Measurements from ENCODE around the gene ALX4.

Gene ALX4

DNA sequence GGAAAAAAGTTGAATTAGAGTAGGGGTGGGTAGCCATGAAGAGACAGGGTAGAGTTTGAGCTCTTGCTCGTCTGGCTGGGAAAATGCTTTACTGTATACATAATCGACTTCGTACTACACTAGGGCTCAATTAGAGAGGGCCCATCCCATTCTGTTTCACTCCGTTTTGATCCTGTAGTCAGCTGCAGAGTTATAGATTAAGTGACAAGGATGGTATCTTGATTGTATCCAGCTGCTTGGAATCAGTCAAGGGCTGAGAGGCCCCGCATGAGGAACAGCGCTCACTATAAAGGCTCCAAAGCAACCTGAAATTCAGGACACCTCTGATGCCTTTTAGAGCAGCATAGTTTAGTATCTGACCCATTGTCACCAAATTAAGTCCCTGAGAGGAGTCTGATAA lies 81.6 kb downstream of the ALX4 start:
- CTCF ChIA-PET = no interaction called here
- TF ChIP-seq ZNF621 (tag by site-specific recombination; IDR thresholded peaks at IDR 0.05) = no peak
- no peak for TF ChIP-seq OVOL3 (tag by site-specific recombination; IDR thresholded peaks at IDR 0.05)
- TF ChIP-seq ZBTB8A (tag by site-specific recombination; IDR thresholded peaks at IDR 0.05) = no peak
- no peak for TF ChIP-seq ZNF623 (tag by site-specific recombination; IDR thresholded peaks at IDR 0.05)
- TF ChIP-seq, protein P1, sequence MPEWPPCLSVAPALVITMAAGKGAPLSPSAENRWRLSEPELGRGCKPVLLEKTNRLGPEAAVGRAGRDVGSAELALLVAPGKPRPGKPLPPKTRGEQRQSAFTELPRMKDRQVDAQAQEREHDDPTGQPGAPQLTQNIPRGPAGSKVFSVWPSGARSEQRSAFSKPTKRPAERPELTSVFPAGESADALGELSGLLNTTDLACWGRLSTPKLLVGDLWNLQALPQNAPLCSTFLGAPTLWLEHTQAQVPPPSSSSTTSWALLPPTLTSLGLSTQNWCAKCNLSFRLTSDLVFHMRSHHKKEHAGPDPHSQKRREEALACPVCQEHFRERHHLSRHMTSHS (tag by site-specific recombination; IDR thresholded peaks at IDR 0.05) = no peak
- TF ChIP-seq, protein P2, sequence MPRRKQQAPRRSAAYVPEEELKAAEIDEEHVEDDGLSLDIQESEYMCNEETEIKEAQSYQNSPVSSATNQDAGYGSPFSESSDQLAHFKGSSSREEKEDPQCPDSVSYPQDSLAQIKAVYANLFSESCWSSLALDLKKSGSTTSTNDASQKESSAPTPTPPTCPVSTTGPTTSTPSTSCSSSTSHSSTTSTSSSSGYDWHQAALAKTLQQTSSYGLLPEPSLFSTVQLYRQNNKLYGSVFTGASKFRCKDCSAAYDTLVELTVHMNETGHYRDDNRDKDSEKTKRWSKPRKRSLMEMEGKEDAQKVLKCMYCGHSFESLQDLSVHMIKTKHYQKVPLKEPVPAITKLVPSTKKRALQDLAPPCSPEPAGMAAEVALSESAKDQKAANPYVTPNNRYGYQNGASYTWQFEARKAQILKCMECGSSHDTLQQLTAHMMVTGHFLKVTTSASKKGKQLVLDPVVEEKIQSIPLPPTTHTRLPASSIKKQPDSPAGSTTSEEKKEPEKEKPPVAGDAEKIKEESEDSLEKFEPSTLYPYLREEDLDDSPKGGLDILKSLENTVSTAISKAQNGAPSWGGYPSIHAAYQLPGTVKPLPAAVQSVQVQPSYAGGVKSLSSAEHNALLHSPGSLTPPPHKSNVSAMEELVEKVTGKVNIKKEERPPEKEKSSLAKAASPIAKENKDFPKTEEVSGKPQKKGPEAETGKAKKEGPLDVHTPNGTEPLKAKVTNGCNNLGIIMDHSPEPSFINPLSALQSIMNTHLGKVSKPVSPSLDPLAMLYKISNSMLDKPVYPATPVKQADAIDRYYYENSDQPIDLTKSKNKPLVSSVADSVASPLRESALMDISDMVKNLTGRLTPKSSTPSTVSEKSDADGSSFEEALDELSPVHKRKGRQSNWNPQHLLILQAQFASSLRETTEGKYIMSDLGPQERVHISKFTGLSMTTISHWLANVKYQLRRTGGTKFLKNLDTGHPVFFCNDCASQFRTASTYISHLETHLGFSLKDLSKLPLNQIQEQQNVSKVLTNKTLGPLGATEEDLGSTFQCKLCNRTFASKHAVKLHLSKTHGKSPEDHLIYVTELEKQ (tag by site-specific recombination; IDR thresholded peaks at IDR 0.05; ENCODE audit: borderline replicate concordance) = no peak
- TF ChIP-seq ZNF391 (tag by site-specific recombination; IDR thresholded peaks at IDR 0.05; ENCODE audit: borderline replicate concordance, low read depth) = no peak
- TF ChIP-seq, protein P3, sequence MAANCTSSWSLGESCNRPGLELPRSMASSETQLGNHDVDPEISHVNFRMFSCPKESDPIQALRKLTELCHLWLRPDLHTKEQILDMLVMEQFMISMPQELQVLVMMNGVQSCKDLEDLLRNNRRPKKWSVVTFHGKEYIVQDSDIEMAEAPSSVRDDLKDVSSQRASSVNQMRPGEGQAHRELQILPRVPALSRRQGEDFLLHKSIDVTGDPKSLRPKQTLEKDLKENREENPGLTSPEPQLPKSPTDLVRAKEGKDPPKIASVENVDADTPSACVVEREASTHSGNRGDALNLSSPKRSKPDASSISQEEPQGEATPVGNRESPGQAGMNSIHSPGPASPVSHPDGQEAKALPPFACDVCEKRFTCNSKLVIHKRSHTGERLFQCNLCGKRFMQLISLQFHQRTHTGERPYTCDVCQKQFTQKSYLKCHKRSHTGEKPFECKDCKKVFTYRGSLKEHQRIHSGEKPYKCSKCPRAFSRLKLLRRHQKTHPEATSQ (tag by site-specific recombination; IDR thresholded peaks at IDR 0.05) = no peak
- no peak for TF ChIP-seq ZFP41 (tag by site-specific recombination; IDR thresholded peaks at IDR 0.05; ENCODE audit: borderline replicate concordance)
- Histone ChIP-seq H3K4me3 (ENCODE audit: low read depth, low read length) (no peak overlapping the region), H3K9me3 (ENCODE audit: control insufficient read depth, insufficient read depth, low read depth, low read length) (no peaks in the 10 kb centered on the region), H3K36me3 (ENCODE audit: control insufficient read depth in 2 of 2, insufficient read depth in 1 of 2, low read length in 2 of 2) (peaks cover 0 to 4% of the 10 kb centered on the region in 2 experiments; a peak in 1 of 3 replicates), H3K4me1 (ENCODE audit: control insufficient read depth, insufficient read depth, low read length) (no peaks in the 10 kb centered on the region), H3K27ac (ENCODE audit: extremely low read depth, low read depth, low read length) (no peak overlapping the region)
- POLR2A ChIA-PET = no interaction called here

DNA sequence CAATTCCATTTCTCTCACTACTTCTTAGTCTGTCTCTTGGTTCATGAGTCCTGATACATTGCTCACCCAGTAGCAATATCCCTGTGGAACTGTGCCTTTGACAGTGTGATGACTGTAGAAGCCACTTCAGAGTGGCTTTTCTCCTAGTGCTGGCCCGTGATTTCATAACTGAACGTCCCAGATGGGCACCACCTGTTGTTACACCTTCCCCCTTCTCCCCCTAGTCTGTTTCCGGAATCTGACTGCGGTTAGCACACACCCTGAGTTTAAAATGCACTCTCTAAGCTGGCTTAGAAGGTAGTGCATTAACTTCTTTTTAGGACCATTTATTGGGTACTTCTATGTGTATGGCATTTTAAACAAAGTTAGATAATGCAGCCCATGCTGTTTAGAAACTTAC lies 83.0 kb downstream of the ALX4 start:
- TF ChIP-seq, protein P3 (tag by site-specific recombination; IDR thresholded peaks at IDR 0.05) = no peak
- TF ChIP-seq MYNN (tag by site-specific recombination; IDR thresholded peaks at IDR 0.05; ENCODE audit: borderline replicate concordance) (no peak), ZSCAN30 (tag by site-specific recombination; IDR thresholded peaks at IDR 0.05) (no peak), HOXC10 (CRISPR knock-in tag; IDR thresholded peaks at IDR 0.05) (no peak), KLF1 (tag by site-specific recombination; IDR thresholded peaks at IDR 0.05) (no peak), ZNF677 (tag by site-specific recombination; IDR thresholded peaks at IDR 0.05) (no peak), ZNF23 (tag by site-specific recombination; IDR thresholded peaks at IDR 0.05; ENCODE audit: borderline replicate concordance) (no peak), ZNF626 (tag by site-specific recombination; IDR thresholded peaks at IDR 0.05) (no peak)
- TF ChIP-seq, protein P4, sequence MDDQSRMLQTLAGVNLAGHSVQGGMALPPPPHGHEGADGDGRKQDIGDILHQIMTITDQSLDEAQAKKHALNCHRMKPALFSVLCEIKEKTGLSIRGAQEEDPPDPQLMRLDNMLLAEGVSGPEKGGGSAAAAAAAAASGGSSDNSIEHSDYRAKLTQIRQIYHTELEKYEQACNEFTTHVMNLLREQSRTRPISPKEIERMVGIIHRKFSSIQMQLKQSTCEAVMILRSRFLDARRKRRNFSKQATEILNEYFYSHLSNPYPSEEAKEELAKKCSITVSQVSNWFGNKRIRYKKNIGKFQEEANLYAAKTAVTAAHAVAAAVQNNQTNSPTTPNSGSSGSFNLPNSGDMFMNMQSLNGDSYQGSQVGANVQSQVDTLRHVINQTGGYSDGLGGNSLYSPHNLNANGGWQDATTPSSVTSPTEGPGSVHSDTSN (CRISPR knock-in tag; IDR thresholded peaks at IDR 0.05) = no peak
- TF ChIP-seq, protein P5, sequence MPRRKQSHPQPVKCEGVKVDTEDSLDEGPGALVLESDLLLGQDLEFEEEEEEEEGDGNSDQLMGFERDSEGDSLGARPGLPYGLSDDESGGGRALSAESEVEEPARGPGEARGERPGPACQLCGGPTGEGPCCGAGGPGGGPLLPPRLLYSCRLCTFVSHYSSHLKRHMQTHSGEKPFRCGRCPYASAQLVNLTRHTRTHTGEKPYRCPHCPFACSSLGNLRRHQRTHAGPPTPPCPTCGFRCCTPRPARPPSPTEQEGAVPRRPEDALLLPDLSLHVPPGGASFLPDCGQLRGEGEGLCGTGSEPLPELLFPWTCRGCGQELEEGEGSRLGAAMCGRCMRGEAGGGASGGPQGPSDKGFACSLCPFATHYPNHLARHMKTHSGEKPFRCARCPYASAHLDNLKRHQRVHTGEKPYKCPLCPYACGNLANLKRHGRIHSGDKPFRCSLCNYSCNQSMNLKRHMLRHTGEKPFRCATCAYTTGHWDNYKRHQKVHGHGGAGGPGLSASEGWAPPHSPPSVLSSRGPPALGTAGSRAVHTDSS (tag by site-specific recombination; IDR thresholded peaks at IDR 0.05) = no peak
- CTCF ChIA-PET = no interaction called here
- H3K4me3 ChIP-seq (ENCODE audit: low read depth, low read length) = no peak overlapping the region
- H3K36me3 ChIP-seq (ENCODE audit: control insufficient read depth in 2 of 2, insufficient read depth in 1 of 2, low read length in 2 of 2) = peaks cover 0 to under 1% of the 10 kb centered on the region in 2 experiments; a peak in 1 of 3 replicates
- POLR2A ChIA-PET = no interaction called here
- no peak overlapping the region for H3K27ac ChIP-seq (ENCODE audit: extremely low read depth, low read depth, low read length)
- no peaks in the 10 kb centered on the region for H3K4me1 ChIP-seq (ENCODE audit: control insufficient read depth, insufficient read depth, low read length)
- H3K9me3 ChIP-seq (ENCODE audit: control insufficient read depth, insufficient read depth, low read depth, low read length) = no peaks in the 10 kb centered on the region
